Vagina (tissue), 2 donors: ENCODE data around the gene AHDC1. TPM values are rescaled to one million over a fixed set of nuclear protein-coding genes. Genes with fewer than 3 reads are reported as not detected.

Experiments used
- DNase-seq, 2 donors: peaks; one replicate each; pipeline ENCODE4 v3.0.0-alpha.2; 2017; ENCODE audit errors: extremely low spot score in 2 of 2
- H3K27ac ChIP-seq: fragments of 200-600 bp; sonication (generic); one replicate; pipeline ENCODE4 v1.5.1; 2019
- H3K27me3 ChIP-seq: fragments of 200-600 bp; sonication (generic); one replicate; pipeline ENCODE4 v1.5.1; 2019
- H3K36me3 ChIP-seq, 2 donors: fragments of 200-600 bp; sonication (generic); one replicate each; pipeline ENCODE4 v1.5.1; 2017 to 2019
- H3K4me1 ChIP-seq: fragments of 200-600 bp; sonication (generic); one replicate; pipeline ENCODE4 v1.5.1; 2019
- H3K4me3 ChIP-seq, 2 donors: fragments of 200-600 bp; sonication (generic); 1 replicate in 1 of 2; 2 replicates in 1 of 2; pipeline ENCODE4 v1.5.1; 2016 to 2019
- H3K9me3 ChIP-seq: fragments of 200-600 bp; sonication (generic); one replicate; pipeline ENCODE4 v1.5.1; 2019
- POLR2A ChIP-seq, 2 donors: fragments of 450-650 bp; IDR thresholded peaks; one replicate each; pipeline ENCODE4 v1.6.1; 2017; ENCODE audit warnings: antibody characterized with exemption in 2 of 2, mild to moderate bottlenecking in 2 of 2, moderate library complexity in 2 of 2
- POLR2AphosphoS5 ChIP-seq, 2 donors: sonication (generic); formaldehyde crosslinking; IDR thresholded peaks; one replicate each; pipeline ENCODE4 v1.9.0; 2017; ENCODE audit warnings: antibody characterized with exemption in 2 of 2, mild to moderate bottlenecking in 2 of 2, low read depth in 1 of 2; ENCODE audit not compliant: insufficient read depth in 1 of 2
- intact Hi-C: fragments of 100-400 bp; cut with DNase I; formaldehyde crosslinking; loops from one replicate; pipeline ENCODE4 v1.15.1; 2023
- total RNA-seq: library from RNA; depleted of rRNA; stranded (reverse); fragments of >200 nt; gene quantifications from one replicate; pipeline ENCODE4 v1.2.3, GENCODE V29; 2016
- TF ChIP-seq, protein P1 (sequence below), 3 experiments: fragments of 450-650 bp in 2 of 3; fragments of 200-600 bp in 1 of 3; sonication (generic) in 1 of 3; IDR thresholded peaks; one replicate each; pipeline ENCODE4 v1.5.1; 2017 to 2019; ENCODE audit warnings: antibody characterized with exemption in 3 of 3, mild to moderate bottlenecking in 2 of 3, moderate library complexity in 2 of 3

Gene AHDC1
- total RNA-seq, 1 donor from 2014 or later = 62.4 TPM

DNA sequence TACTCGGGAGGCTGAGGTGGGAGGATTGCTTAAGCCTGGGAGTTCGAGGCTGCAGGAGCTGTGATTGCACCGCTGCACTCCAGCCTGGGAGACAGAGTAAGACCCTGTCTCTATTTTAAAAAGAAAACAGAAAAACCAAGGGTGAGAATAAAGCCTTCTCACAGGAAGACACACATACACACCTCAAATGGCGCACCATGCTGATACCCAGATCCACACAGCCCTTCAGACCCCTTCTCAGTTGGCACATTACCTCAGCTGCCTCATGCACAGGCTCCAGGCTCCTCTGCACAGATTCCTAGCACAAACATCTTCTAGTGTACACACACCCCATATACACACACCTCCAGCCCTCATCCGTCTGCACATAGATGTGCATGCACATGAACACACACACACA, 23.1 kb upstream of the AHDC1 start:
- no peak overlapping the region for H3K4me3 ChIP-seq
- no peaks in the 10 kb centered on the region for H3K9me3 ChIP-seq
- TF ChIP-seq POLR2AphosphoS5 (IDR thresholded peaks at IDR 0.05; ENCODE audit: insufficient read depth in 1 of 2, low read depth in 1 of 2) = no peak
- TF ChIP-seq, protein P1, sequence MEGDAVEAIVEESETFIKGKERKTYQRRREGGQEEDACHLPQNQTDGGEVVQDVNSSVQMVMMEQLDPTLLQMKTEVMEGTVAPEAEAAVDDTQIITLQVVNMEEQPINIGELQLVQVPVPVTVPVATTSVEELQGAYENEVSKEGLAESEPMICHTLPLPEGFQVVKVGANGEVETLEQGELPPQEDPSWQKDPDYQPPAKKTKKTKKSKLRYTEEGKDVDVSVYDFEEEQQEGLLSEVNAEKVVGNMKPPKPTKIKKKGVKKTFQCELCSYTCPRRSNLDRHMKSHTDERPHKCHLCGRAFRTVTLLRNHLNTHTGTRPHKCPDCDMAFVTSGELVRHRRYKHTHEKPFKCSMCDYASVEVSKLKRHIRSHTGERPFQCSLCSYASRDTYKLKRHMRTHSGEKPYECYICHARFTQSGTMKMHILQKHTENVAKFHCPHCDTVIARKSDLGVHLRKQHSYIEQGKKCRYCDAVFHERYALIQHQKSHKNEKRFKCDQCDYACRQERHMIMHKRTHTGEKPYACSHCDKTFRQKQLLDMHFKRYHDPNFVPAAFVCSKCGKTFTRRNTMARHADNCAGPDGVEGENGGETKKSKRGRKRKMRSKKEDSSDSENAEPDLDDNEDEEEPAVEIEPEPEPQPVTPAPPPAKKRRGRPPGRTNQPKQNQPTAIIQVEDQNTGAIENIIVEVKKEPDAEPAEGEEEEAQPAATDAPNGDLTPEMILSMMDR (IDR thresholded peaks at IDR 0.05) = no peak
- TF ChIP-seq POLR2A (IDR thresholded peaks at IDR 0.05) = no peak
- H3K4me1 ChIP-seq = peaks cover 20% of the 10 kb centered on the region
- H3K27ac ChIP-seq = no peak overlapping the region
- intact Hi-C loops = no loop called here
- DNase-seq = no peak
- no peaks in the 10 kb centered on the region for H3K27me3 ChIP-seq
- H3K36me3 ChIP-seq = no peaks in the 10 kb centered on the region

DNA sequence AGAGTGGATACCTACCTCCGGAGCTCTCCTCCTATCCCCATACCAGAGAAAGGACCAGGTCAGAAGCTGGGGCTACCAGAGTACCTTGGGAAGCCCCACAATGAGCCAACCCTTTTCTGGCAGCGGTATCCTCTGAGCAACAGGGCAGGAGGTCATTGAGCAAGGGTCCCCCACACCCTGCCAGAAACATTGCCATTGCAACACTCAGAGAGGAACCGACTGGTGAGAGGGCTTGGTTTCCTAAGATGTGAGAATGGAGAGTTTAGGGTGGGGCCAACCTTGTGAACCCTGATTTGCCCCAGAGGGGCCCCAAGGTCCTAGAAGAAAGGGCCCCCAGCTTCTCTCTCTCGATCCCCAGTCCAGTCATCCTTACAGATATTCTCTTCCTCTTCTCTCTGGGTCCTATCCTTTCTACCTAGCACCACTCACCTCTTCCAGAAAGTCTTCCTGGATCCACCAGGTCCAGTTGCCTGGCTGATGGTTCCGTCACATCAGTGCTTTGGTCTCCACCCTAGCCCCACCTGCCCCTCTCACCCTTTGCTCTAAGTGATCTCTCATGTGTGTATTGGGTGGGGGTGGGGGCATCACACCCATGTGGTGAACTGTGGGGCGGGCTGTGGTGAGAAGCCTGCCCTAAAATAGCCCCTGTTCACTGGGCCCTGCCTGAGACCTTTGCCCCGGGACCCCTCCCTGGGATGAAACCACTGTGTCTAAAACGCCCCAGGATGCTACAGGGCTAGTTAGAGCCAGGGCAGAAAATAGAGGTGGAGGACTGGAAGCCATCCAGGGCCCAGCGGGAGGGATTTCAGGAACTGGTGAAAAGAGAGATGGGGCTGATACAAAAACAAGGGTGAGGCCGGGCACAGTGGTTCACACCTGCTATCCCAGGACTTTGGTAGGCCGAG, 22.3 kb upstream of the AHDC1 start:
- H3K36me3 ChIP-seq = no peaks in the 10 kb centered on the region
- intact Hi-C loops = no loop called here
- H3K27me3 ChIP-seq = no peaks in the 10 kb centered on the region
- H3K27ac ChIP-seq = peak overlapping the region; percentile 14
- no peak for DNase-seq
- TF ChIP-seq POLR2A (IDR thresholded peaks at IDR 0.05) (no peak), POLR2AphosphoS5 (IDR thresholded peaks at IDR 0.05; ENCODE audit: insufficient read depth in 1 of 2, low read depth in 1 of 2) (no peak)
- TF ChIP-seq, protein P1 (IDR thresholded peaks at IDR 0.05) = no peak
- no peak overlapping the region for H3K4me3 ChIP-seq
- H3K4me1 ChIP-seq = peaks cover 12% of the 10 kb centered on the region
- H3K9me3 ChIP-seq = no peaks in the 10 kb centered on the region

DNA sequence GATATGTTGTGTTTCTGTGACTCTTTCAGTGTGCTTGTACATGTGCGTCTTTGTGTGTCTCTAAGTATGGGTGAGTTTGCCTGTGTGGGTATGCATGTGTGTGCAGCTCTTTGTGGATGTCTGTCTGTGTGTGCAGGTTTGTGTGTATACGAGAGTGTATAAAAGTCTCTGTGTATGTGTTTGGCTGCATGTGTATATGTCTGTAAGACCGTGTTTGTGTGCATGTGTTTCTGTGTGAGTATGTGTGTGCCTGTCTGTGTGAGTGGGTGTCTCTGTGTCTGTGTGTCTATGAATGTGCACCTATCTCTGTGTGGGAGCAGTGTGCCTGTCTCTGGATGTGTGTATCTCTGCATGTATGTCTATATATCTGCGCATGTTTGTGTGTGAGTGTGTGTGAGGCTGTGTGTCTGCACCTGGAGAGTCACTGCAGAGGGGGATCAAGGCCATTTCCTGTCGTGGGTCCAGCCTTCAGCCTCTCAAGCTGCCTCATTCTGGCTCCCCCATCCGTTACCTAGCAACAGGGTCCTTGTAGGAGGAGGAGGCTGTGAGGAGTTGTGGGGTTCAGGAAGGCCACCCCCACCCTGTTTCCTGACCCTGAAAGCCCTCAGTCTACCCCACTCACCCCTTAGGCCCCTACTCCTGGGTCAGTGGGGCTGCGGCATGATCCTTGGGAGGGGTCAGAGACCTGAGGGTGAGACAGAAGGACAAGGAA, 20.7 kb upstream of the AHDC1 start:
- peak overlapping the region; percentile 14 for H3K27ac ChIP-seq
- DNase-seq = no peak
- no peaks in the 10 kb centered on the region for H3K27me3 ChIP-seq
- H3K36me3 ChIP-seq = no peaks in the 10 kb centered on the region
- no peaks in the 10 kb centered on the region for H3K4me1 ChIP-seq
- no peak for TF ChIP-seq POLR2A (IDR thresholded peaks at IDR 0.05)
- TF ChIP-seq, protein P1 (IDR thresholded peaks at IDR 0.05) = no peak
- H3K4me3 ChIP-seq = no peak overlapping the region
- no peaks in the 10 kb centered on the region for H3K9me3 ChIP-seq
- intact Hi-C loops = no loop called here

DNA sequence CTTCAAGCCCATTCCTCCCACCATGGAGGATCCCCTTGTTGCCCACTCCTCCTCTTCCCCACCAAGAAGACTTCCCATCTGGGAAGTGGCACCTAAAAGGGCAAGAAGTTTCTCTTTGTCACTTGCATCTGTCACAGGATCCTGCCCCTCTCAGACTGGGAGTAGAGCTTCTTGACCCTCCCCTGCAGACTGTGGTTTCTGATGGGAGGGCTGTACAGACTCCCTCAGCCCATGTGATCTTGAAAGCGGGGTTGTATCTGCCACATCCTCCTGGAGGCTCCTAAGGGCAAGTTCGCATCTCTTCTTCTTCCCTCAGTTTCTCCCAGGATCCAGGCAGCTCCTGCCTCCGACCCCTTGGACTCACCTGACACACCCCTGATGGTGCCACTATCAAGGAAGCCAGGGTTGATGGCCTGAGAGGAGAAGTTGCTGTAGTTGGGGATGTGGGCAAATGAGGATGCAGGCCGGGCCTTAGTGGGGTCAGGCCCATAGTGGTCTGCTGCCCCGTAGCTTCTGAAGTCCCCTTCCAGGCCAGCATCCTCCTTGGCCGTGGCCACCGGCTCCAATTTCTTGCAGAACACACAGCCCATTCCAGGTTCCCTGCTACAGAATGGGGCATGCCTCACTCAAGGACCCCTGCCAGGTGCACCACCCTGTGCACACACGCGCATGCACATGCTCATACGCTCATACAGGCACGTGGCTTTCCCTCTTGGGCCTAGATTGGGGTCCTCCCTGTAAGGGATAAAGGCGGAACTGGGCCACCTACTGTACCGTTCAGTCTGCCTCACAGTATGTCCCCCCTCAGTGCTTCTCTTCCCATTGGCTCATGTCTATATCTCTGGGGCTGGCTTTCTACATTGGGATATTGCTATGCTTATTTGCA, 19.6 kb upstream of the AHDC1 start:
- no peaks in the 10 kb centered on the region for H3K27me3 ChIP-seq
- H3K4me3 ChIP-seq = no peak overlapping the region
- intact Hi-C loops = no loop called here
- no peak overlapping the region for H3K27ac ChIP-seq
- TF ChIP-seq POLR2AphosphoS5 (IDR thresholded peaks at IDR 0.05; ENCODE audit: insufficient read depth in 1 of 2, low read depth in 1 of 2) = no peak
- no peak for TF ChIP-seq POLR2A (IDR thresholded peaks at IDR 0.05)
- TF ChIP-seq, protein P1 (IDR thresholded peaks at IDR 0.05) = no peak
- no peaks in the 10 kb centered on the region for H3K4me1 ChIP-seq
- no peaks in the 10 kb centered on the region for H3K36me3 ChIP-seq
- DNase-seq = no peak
- H3K9me3 ChIP-seq = no peaks in the 10 kb centered on the region
